ENCODE measurements around the gene LIMS3. TPM values are rescaled to one million over a fixed set of nuclear protein-coding genes. Genes with fewer than 3 reads are reported as not detected.
"Not testable (repeated sequence)": the region's sequence is repeated elsewhere in the genome, so short reads cannot be mapped to it uniquely, and the experiment has no call there.

Gene LIMS3, protein sequence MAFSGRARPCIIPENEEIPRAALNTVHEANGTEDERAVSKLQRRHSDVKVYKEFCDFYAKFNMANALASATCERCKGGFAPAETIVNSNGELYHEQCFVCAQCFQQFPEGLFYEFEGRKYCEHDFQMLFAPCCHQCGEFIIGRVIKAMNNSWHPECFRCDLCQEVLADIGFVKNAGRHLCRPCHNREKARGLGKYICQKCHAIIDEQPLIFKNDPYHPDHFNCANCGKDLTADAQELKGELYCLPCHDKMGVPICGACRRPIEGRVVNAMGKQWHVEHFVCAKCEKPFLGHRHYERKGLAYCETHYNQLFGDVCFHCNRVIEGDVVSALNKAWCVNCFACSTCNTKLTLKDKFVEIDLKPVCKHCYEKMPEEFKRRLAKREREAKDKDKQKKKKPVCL
- total RNA-seq = under 1 TPM; 0.88 to 0.91 TPM

DNA sequence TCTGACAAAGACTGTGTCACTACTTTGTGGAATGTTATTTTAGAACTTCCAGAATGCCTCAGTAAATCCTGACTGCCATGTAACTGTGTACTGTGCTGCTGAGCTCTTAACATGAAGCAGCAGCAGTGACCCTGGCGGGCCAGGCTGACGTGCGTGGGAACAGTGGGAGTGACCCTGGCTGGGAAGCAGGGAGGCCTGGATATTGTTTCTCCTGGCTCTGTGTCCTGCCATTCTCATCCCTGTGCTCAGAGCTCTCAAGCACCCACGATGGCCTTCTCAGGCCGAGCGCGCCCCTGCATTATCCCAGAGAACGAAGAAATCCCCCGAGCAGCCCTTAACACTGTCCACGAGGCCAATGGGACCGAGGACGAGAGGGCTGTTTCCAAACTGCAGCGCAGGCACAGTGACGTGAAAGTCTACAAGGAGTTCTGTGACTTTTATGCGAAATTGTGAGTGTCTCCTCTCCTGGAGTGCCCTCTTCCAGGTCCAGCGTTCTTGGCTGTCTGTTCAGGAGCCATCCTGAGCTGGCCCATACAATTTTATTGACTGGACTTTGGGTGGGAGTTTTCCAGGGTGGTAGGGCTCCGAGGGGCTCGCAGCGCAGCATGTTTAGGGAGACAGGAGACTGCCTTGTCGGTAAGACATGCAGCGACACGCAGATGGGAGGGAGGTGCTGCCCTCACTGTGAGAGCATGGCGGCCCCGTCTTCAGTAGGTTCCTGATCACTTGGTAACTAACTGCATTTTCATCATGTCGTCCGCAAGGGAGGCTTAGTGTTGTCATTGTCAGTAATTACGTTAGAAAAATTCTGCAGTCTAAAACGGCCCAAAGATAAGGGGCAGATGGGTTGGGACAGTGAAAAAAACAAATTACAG is at the start of gene LIMS3:
LIMS3 (plus strand) TSS at position 227 of the 875 bp plus-strand sequence; CDS start at position 268, 41 bp downstream.
- DNase-seq; H3K9me3 Mint-ChIP-seq; H3K4me1 Mint-ChIP-seq; POLR2A ChIA-PET; ATAC-seq (ENCODE audit: low read depth); H3K27ac Mint-ChIP-seq; H3K4me3 Mint-ChIP-seq; H3K27me3 Mint-ChIP-seq; H3K36me3 Mint-ChIP-seq: not testable (repeated sequence)

DNA sequence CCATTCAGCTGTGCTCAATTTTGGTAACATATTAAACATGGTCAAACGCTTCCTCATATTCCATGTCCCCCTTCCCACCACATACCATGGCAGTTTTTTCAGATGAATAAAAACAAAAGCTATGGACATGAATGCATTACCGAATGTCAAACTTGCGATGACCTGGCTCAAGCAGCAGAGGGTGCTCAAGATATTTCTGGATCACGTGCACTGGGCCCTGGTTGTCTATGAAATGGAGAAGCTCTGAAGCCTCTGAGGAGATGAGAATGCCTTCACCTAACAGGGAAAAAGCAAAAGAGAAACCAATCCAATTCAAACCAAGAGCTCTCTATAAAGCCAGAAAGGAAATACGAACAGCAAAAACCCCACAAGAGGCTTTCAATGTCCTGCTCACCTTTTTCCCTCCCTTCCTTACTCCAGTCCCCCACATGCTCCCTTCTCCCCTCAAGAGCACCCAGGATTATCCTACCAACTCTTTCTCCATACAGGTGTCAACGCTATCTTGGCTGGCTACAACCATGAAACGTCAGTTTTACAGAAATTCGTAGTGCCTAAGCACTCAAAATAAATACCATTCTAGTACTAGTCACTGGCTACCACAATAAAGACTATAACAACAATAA is 27.2 kb upstream of the LIMS3 start:
- H3K27ac Mint-ChIP-seq, H3K36me3 Mint-ChIP-seq, DNase-seq, H3K4me1 Mint-ChIP-seq, H3K4me3 Mint-ChIP-seq, H3K9me3 Mint-ChIP-seq, H3K27me3 Mint-ChIP-seq, POLR2A ChIA-PET: not testable (repeated sequence)
- ATAC-seq (ENCODE audit: low read depth) = peak; percentile 73

DNA sequence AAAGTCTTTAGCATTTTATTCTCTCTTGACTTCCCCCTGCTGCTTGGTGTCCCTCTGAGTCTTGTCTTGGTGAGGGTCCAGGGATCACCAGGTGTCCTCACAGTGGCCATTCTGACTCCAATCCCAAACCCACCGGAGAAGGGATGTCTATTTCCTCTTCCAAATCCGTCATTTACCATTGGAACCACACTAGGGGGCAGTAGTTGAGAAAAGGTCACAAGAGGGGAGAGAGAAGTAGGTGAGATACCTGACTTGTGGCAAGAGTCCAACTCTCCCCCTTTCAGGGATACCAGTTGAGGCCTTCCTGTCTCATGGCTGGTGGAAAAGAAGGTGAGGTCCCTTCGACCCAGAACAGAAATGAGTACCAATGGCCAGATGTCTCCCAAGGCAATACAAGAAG is 21.9 kb upstream of the LIMS3 start:
- ATAC-seq (ENCODE audit: low read depth); H3K9me3 Mint-ChIP-seq; POLR2A ChIA-PET; H3K27ac Mint-ChIP-seq; H3K4me1 Mint-ChIP-seq; DNase-seq; H3K36me3 Mint-ChIP-seq; H3K27me3 Mint-ChIP-seq; H3K4me3 Mint-ChIP-seq: not testable (repeated sequence)

DNA sequence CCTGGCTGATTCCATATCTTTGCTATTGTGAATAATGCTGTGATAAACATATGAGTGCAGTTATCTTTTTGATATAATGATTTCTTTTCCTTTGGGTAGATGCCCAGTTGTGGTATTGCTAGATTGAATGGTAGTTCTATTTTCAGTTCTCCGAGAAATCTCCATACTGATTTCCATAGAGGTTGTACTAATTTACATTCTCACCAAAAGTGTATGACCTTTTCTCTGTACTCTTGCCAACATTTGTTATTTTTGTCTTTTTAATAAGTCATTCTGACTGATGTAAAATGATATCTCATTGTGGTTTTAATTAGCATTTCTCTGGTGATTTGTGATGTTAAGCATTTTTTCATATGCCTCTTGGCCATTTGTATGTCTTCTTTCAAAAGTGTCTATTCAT is 16.4 kb upstream of the LIMS3 start:
- H3K4me1 Mint-ChIP-seq; H3K27ac Mint-ChIP-seq; DNase-seq; POLR2A ChIA-PET; H3K4me3 Mint-ChIP-seq; H3K9me3 Mint-ChIP-seq; H3K36me3 Mint-ChIP-seq; H3K27me3 Mint-ChIP-seq; ATAC-seq (ENCODE audit: low read depth): not testable (repeated sequence)

DNA sequence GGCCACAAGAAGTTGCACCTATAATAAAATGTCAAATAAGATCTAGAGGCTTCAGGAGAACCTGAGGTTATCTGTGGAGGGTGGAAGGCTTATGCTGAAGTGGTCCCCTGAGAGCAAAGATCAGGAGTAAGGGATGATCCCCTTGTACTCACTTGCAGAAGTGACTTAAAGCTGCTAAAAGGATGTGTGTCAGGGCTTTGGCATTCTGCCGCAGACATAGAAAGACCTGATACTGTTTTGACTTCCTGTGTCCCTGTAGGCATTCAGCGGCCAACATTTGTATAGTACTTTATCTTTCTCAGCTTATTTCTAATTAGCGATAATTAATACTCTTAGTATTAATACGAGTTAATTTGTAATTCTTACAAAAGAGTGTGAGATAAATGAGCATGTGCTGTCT is 10.1 kb upstream of the LIMS3 start:
- ATAC-seq (ENCODE audit: low read depth); H3K4me3 Mint-ChIP-seq; H3K27ac Mint-ChIP-seq; H3K36me3 Mint-ChIP-seq; POLR2A ChIA-PET; DNase-seq; H3K9me3 Mint-ChIP-seq; H3K27me3 Mint-ChIP-seq; H3K4me1 Mint-ChIP-seq: not testable (repeated sequence)

DNA sequence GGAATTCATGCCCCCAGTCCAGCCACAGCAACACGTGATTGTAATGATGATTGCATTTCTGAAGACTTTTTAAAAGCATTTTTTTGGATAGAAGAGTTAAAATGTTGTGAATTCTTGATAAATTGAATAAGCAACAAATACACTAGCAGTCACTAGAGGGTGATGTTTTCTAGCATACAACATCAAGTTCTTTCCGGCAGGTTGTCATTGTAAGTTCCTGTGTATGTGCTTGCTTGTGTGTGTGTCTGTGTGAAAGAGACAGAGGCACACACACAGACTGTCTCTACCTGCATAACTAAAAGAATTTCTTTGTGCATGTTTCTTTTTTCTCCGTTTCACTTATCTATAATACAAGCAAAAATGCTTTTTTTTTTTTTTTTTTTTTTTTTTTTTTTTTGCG is 8.6 kb upstream of the LIMS3 start:
- POLR2A ChIA-PET, H3K4me1 Mint-ChIP-seq: not testable (repeated sequence)
- peak; percentile 58 for ATAC-seq (ENCODE audit: low read depth)

DNA sequence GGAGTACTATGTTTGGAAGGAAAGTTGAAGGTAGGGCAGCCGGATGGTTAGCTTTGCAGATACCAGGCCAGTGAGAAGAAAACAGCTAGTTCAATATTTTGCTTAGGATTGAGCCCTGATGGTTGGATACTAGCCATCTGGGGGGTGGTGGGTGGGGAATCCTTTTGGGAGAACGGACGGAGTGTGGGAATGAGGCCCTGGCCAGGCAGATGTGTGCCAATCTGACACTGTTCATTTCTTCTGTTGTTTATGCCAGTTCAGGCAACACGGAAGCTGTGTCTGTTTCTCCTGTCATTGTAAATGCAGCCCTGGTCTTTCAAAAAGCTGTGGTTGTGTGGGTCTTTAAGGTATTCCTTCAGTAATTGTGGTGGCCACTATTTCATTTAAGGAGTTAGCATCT is 7.5 kb upstream of the LIMS3 start:
- not testable (repeated sequence) for H3K36me3 Mint-ChIP-seq

More for the DNA sequence above, 8.6 kb upstream of the LIMS3 start:
- not testable (repeated sequence) for H3K27me3 Mint-ChIP-seq, H3K9me3 Mint-ChIP-seq, DNase-seq, H3K36me3 Mint-ChIP-seq, H3K4me3 Mint-ChIP-seq, H3K27ac Mint-ChIP-seq

DNA sequence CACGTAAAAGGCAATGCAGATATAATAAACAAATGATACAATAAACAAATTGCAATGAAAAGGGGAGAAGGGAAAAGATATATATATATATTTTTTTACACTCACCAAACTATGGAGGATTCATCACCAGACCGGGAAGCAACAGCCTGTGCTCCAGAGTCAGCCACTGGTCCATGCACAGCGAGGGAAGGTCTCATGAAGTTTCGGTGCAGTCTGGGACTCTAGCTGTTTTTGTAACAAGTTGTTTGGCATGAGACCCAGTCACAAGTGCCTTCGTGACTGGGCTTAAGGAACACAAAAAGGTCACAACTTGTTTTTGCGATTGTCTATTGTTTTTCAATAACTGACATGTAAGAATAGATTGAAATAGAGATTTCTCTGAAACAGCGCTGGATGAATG is 4.8 kb upstream of the LIMS3 start:
- H3K27ac Mint-ChIP-seq; POLR2A ChIA-PET; H3K4me3 Mint-ChIP-seq; H3K27me3 Mint-ChIP-seq; H3K36me3 Mint-ChIP-seq; DNase-seq; H3K9me3 Mint-ChIP-seq; H3K4me1 Mint-ChIP-seq; ATAC-seq (ENCODE audit: low read depth): not testable (repeated sequence)

More for the DNA sequence above, 7.5 kb upstream of the LIMS3 start:
- DNase-seq; H3K4me3 Mint-ChIP-seq; H3K27me3 Mint-ChIP-seq; H3K27ac Mint-ChIP-seq; H3K9me3 Mint-ChIP-seq; H3K4me1 Mint-ChIP-seq; POLR2A ChIA-PET; ATAC-seq (ENCODE audit: low read depth): not testable (repeated sequence)

DNA sequence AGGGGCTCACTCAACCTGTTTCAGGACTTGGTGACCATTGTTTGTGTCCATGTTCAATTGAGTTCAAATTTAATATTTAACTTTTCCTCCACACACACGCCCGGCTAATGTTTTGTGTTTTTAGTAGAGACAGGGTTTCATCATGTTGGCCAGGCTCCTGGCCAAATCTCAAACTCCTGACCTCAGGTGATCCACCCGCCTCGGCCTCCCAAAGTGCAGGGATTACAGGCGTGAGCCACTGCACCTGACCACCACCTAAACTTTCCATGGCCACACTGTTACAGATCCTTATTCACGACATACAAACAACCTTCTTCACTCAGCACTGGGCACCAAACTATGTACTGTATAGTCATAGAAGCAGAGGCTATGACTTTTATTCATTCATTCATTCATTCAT is 4.3 kb upstream of the LIMS3 start:
- H3K4me3 Mint-ChIP-seq; H3K27ac Mint-ChIP-seq; H3K36me3 Mint-ChIP-seq; H3K27me3 Mint-ChIP-seq; H3K4me1 Mint-ChIP-seq; POLR2A ChIA-PET; ATAC-seq (ENCODE audit: low read depth); H3K9me3 Mint-ChIP-seq; DNase-seq: not testable (repeated sequence)

DNA sequence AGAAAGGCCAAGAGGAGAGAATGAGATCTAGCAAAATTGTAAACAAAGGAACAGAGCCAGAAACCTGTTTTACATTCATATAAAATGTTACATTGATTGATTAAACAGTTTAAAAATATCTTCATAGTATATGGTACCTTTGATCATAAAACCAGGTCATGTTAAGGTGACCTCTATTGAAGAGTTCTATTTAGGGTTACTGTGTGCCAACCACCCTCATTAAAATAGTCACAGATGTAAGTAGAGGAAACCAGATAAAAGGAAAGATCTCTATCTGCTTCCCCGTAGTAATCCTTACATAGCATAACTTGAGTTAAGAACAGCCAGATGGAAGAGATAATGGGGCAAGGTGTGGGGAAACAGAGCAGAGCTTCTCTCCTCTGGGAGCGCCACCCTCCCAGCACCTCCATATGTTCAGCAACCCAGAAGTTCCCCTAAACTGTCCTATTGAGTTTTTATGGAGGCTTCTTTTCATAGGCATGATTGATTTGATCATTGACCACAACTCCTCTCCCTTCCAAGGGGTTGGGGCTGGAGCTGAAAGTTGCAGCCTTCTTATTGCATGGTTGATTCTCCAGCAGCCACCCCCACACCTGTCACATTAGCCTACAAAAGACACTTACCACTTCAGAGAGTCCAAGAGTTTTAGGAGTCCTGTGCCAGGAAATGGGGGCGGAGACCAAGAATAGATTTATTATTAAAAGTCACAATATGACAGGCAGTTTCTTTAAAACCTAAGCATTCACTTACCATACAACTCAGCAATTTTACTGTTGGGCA is 3.2 kb upstream of the LIMS3 start:
- H3K9me3 Mint-ChIP-seq, H3K4me3 Mint-ChIP-seq, POLR2A ChIA-PET, H3K27ac Mint-ChIP-seq, H3K36me3 Mint-ChIP-seq, DNase-seq, H3K27me3 Mint-ChIP-seq, H3K4me1 Mint-ChIP-seq: not testable (repeated sequence)
- peak; percentile 25 for ATAC-seq (ENCODE audit: low read depth)

DNA sequence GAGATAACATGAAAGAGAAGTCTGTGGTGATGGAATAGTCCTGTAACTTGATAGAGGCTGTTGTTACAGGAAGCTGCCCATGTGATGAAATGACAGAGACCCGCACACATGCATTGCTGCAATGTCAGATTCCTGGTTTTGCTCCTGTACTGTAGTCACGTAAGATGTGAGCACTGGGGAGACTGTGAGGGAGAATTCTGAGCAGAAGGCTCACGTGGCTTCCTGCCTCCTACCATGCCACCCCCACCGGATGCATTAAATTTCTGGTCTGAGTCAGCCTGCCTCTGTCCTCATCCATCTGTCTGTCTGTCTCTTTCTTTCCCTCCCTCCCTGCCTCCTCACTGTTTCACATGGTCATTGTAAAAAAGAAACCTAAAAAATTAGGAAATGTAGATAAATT is 2.3 kb upstream of the LIMS3 start:
- H3K4me3 Mint-ChIP-seq, H3K9me3 Mint-ChIP-seq, H3K4me1 Mint-ChIP-seq, DNase-seq, H3K27me3 Mint-ChIP-seq, H3K27ac Mint-ChIP-seq, H3K36me3 Mint-ChIP-seq, POLR2A ChIA-PET: not testable (repeated sequence)
- ATAC-seq (ENCODE audit: low read depth) = peak; percentile 98

DNA sequence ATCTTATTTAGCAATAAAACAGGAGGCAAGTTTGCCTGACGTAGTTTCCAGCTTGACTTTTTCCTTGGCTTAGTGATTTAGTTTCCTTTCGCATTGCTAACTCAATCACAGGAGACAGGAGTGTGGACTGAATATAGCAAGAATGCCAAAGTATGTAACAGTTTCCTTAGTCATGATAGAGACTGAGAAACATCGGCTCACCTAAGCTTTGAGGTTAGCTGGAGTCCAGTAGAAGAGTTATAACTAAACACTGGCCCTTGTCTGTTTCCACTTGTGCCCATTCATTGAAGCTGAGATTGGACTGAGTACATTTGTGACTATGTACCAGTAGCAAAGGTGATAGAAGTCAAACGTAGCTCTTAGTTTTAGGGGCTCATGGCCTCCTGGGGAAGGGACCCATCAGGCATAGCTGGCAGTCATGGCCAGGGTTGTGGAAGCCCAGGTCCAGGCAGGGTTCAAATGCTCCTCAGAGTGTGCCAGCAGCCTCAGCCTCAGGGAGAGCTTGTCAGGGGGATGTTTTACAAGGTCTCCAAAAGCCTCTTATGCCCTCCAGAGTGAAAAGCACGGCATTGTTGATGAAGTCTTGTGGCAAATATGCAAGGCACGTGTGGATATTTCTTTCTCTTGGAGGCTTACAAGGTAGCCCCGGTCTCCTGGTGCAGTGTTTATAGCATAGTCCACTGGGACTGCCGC is 573 bp upstream of the LIMS3 start:
- POLR2A ChIA-PET; ATAC-seq (ENCODE audit: low read depth); H3K4me1 Mint-ChIP-seq: not testable (repeated sequence)

DNA sequence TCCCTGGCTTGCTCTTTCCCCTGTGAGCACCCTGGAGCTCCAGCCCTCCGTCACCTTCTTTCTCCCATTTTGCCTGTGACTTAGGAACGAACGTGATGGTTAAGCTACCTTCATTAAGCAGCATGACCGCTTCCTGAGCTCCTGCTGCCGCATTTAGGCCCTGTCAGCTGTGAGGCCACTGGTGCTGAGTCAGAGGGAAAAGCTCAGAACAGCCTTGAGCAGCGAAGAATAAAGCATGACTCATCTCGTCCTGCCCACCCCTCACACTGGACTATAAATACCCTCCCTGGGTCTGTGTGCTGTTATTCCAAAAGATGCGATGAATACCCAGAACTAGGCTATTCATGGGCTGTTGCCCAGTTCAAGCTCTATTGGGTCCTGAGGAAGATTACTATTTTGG is 7.3 kb downstream of the LIMS3 start:
- H3K4me3 Mint-ChIP-seq; H3K27me3 Mint-ChIP-seq; H3K9me3 Mint-ChIP-seq; DNase-seq; POLR2A ChIA-PET; H3K27ac Mint-ChIP-seq; H3K4me1 Mint-ChIP-seq; ATAC-seq (ENCODE audit: low read depth); H3K36me3 Mint-ChIP-seq: not testable (repeated sequence)

More for the DNA sequence above, 573 bp upstream of the LIMS3 start:
- not testable (repeated sequence) for H3K27me3 Mint-ChIP-seq, H3K9me3 Mint-ChIP-seq, H3K36me3 Mint-ChIP-seq, DNase-seq, H3K27ac Mint-ChIP-seq, H3K4me3 Mint-ChIP-seq

Measured in activated naive CD8-positive, alpha-beta T cell treated with anti-CD3 and anti-CD28 coated beads, Interleukin-2, amount 10 ng/mL, durations not matched to agents 7 days and 5 days (primary cell).